ENCODE results near the gene SORL1. TPM values are rescaled to one million over a fixed set of nuclear protein-coding genes. Genes with fewer than 3 reads are reported as not detected.

Gene SORL1
- total RNA-seq, 4 donors from 2014 or later: 7.3 to 18.8 (median 12.3) TPM

DNA sequence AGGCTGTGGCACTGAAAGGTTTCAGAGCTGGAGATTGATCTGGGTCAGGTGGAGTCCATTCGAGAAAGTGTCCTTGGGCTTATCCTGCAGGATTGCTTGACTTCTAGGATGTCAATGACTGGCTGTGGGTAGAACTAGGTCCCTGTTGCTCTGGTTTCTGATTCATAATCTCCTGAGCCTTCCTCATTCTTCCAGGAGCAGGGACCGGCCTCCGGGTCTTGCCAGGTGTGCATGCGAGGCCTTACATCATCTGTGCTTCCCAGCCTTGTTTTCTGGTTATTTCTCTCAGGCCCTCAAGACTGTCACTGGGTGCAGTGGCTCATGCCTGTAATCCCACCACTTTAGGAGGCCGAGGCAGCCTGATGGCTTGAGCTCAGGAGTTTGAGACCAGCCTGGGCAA, 33.9 kb downstream of the SORL1 start:
- no peak for TF ChIP-seq POLR2A (IDR thresholded peaks at IDR 0.05)
- TF ChIP-seq, protein P1, sequence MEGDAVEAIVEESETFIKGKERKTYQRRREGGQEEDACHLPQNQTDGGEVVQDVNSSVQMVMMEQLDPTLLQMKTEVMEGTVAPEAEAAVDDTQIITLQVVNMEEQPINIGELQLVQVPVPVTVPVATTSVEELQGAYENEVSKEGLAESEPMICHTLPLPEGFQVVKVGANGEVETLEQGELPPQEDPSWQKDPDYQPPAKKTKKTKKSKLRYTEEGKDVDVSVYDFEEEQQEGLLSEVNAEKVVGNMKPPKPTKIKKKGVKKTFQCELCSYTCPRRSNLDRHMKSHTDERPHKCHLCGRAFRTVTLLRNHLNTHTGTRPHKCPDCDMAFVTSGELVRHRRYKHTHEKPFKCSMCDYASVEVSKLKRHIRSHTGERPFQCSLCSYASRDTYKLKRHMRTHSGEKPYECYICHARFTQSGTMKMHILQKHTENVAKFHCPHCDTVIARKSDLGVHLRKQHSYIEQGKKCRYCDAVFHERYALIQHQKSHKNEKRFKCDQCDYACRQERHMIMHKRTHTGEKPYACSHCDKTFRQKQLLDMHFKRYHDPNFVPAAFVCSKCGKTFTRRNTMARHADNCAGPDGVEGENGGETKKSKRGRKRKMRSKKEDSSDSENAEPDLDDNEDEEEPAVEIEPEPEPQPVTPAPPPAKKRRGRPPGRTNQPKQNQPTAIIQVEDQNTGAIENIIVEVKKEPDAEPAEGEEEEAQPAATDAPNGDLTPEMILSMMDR (IDR thresholded peaks at IDR 0.05): no peak
- TF ChIP-seq EP300 (IDR thresholded peaks at IDR 0.05): no peak
- Histone ChIP-seq H3K4me3 (no peak overlapping the region), H3K36me3 (no peaks in the 10 kb centered on the region), H3K27me3 (no peaks in the 10 kb centered on the region), H3K9me3 (no peaks in the 10 kb centered on the region), H3K4me1 (peaks cover 0 to 7% (median 0%) of the 10 kb centered on the region in 4 donors), H3K27ac (no peak overlapping the region)
- DNase-seq (ENCODE audit: low spot score in 2 of 2): no peak
- WGBS, 2 donors: 88 to 96% methylated on average over 5 of the region's 5 CpGs

DNA sequence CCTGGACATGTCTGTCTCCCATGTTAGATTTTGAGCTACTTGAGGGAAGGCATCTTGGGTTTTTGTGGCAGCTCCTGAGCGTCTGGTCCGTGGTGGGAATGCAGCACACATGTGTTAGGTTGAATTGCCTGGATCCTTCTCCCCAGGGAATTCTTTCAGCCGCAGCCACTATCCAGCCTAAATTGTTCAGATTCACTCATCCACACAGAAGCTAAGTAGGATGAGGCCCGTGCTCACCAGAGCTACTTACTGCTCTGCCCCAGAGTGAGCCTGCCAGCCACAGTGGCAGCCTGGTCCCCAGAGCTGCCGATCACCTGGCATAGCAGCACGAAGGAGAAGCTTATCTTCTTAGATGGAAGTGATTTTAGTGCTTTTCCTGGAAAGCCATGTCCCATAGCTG, 35.1 kb downstream of the SORL1 start:
- DNase-seq (ENCODE audit: low spot score in 2 of 2): no peak
- Histone ChIP-seq H3K27ac (no peak overlapping the region), H3K27me3 (no peaks in the 10 kb centered on the region), H3K4me1 (peaks cover 0 to 4% (median 0%) of the 10 kb centered on the region in 4 donors), H3K9me3 (no peaks in the 10 kb centered on the region), H3K4me3 (no peak overlapping the region), H3K36me3 (no peaks in the 10 kb centered on the region)
- WGBS, 2 donors: 69 to 91% methylated on average over 5 to 6 of the region's 6 CpGs
- TF ChIP-seq EP300 (IDR thresholded peaks at IDR 0.05) (no peak), POLR2A (IDR thresholded peaks at IDR 0.05) (no peak)
- TF ChIP-seq, protein P1 (IDR thresholded peaks at IDR 0.05): no peak

DNA sequence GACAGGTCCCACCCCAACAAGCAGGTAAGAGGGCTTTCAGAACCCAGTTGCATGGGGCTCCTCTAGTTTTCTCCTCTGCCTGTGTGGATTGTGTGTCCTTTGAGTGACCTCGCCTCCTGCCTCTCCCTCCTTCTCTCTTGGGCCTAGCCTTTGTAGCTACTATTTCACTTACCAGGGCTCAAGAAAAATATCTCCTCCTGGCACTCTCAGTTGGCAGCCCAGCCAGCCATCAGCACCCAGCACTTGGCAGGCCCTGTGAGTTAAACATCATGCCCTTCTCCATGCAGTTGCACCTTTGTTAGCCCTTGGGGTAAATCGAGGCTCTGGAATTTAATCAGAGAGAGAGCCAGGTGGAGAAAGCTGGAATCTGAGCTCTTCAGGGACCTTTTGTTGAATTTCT, 36.1 kb downstream of the SORL1 start:
- Histone ChIP-seq H3K4me3 (no peak overlapping the region), H3K4me1 (no peaks in the 10 kb centered on the region), H3K27ac (no peak overlapping the region), H3K9me3 (no peaks in the 10 kb centered on the region), H3K36me3 (no peaks in the 10 kb centered on the region), H3K27me3 (no peaks in the 10 kb centered on the region)
- WGBS, 2 donors: 82 to 89% methylated on average over 2 of the region's 2 CpGs
- no peak for DNase-seq (ENCODE audit: low spot score in 2 of 2)
- TF ChIP-seq, protein P1 (IDR thresholded peaks at IDR 0.05): no peak
- no peak for TF ChIP-seq EP300 (IDR thresholded peaks at IDR 0.05)
- no peak for TF ChIP-seq POLR2A (IDR thresholded peaks at IDR 0.05)

DNA sequence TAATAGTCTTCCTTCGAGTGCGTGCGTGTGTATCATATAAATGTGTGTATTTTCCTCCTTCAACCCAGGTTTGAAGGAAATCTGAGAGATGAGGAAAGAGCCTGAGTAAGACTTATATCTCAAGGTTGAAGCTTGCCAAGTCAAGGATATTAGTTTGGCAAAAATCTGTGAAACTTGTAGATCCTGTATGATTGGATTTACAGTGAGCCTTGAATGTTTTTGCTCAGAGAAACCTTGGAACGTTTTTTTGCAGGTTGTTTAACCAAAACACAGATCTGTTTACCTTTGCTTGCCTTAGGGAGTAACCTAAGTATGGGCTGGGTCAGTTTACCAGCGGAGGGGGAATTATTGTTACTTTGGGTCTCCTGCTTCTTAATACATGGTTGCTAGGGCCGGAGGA, 36.5 kb downstream of the SORL1 start:
- DNase-seq (ENCODE audit: low spot score in 2 of 2): no peak
- Histone ChIP-seq H3K9me3 (no peaks in the 10 kb centered on the region), H3K27me3 (no peaks in the 10 kb centered on the region), H3K4me3 (no peak overlapping the region), H3K27ac (no peak overlapping the region), H3K36me3 (no peaks in the 10 kb centered on the region), H3K4me1 (no peaks in the 10 kb centered on the region)
- 82 to 89% methylated on average over 6 of the region's 6 CpGs for WGBS, 2 donors
- TF ChIP-seq, protein P1 (IDR thresholded peaks at IDR 0.05): no peak
- TF ChIP-seq POLR2A (IDR thresholded peaks at IDR 0.05): no peak
- TF ChIP-seq EP300 (IDR thresholded peaks at IDR 0.05): no peak

DNA sequence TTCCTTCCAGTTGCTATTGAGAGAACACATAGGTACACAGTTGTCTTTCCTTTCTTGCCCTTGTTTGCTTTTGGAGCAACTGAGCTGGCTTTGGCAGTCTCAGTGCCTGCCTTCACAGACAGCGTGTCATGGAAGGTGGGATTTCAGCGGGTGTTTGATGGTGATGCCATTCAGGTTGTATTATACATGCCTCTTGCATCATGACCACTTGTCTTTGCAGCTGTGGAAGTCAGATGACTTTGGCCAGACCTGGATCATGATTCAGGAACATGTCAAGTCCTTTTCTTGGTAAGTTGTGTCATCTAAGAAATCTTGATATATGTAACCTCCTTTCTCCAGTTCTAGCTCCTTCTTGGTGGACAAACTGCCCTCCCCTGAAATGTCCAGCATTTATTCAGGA, 37.7 kb downstream of the SORL1 start:
- no peaks in the 10 kb centered on the region for H3K9me3 ChIP-seq
- TF ChIP-seq EP300 (IDR thresholded peaks at IDR 0.05) (no peak), POLR2A (IDR thresholded peaks at IDR 0.05) (no peak)
- TF ChIP-seq, protein P1 (IDR thresholded peaks at IDR 0.05): no peak
- H3K4me1 ChIP-seq: peaks cover 0 to 4% (median 0%) of the 10 kb centered on the region in 4 donors
- no peak overlapping the region for H3K27ac ChIP-seq
- no peaks in the 10 kb centered on the region for H3K36me3 ChIP-seq
- no peak for DNase-seq (ENCODE audit: low spot score in 2 of 2)
- no peak overlapping the region for H3K4me3 ChIP-seq
- 96 to 98% methylated on average over 2 of the region's 2 CpGs for WGBS, 2 donors
- no peaks in the 10 kb centered on the region for H3K27me3 ChIP-seq
